ENCODE measurements around the gene SLC44A3. TPM values are rescaled to one million over a fixed set of nuclear protein-coding genes. Genes with fewer than 3 reads are reported as not detected.
"Not testable (repeated sequence)": the region's sequence is repeated elsewhere in the genome, so short reads cannot be mapped to it uniquely, and the experiment has no call there.

Gene SLC44A3
- total and polyA plus RNA-seq, 3 donors from 2014 or later, result 2.7 to 6.4 (median 3.4) TPM

- no peak for DNase-seq
- 85 to 91% methylated on average over 1 of the region's 1 CpG for WGBS, 2 donors
- H3K9me3 ChIP-seq, result no peaks in the 10 kb centered on the region
These were observed 12.3 kb downstream of the SLC44A3 start for GRCh38 chr1:94832446-94832845.

GRCh38 chr1:94832931-94833585, 12.9 kb downstream of the SLC44A3 start:
- 93 to 94% methylated on average over 5 to 6 of the region's 6 CpGs for WGBS, 2 donors
- intact Hi-C loops (cut with DNase I; ENCODE audit: low total_unique reads), result no loop called here
- TF ChIP-seq POLR2A (IDR thresholded peaks at IDR 0.05), result no peak
- TF ChIP-seq CTCF (IDR thresholded peaks at IDR 0.05), result no peak

More at GRCh38 chr1:94832446-94832845, 12.3 kb downstream of the SLC44A3 start:
- no peaks in the 10 kb centered on the region for H3K4me1 ChIP-seq
- no peak for TF ChIP-seq POLR2A (IDR thresholded peaks at IDR 0.05)
- no peak for TF ChIP-seq CTCF (IDR thresholded peaks at IDR 0.05)
- H3K36me3 ChIP-seq (ENCODE audit: low read depth, missing control alignments), result no peaks in the 10 kb centered on the region
- no peaks in the 10 kb centered on the region for H3K27me3 ChIP-seq
- no peak overlapping the region for H3K4me3 ChIP-seq
- intact Hi-C loops (cut with DNase I; ENCODE audit: low total_unique reads), result no loop called here
- no peak overlapping the region for H3K27ac ChIP-seq

GRCh38 chr1:94836891-94837290, 16.7 kb downstream of the SLC44A3 start:
- Histone ChIP-seq H3K4me3 (no peak overlapping the region), H3K27ac (no peak overlapping the region), H3K9me3 (no peaks in the 10 kb centered on the region), H3K4me1 (no peaks in the 10 kb centered on the region), H3K27me3 (no peaks in the 10 kb centered on the region), H3K36me3 (ENCODE audit: low read depth, missing control alignments) (no peaks in the 10 kb centered on the region)
- WGBS, 2 donors, result 91 to 95% methylated on average over 2 of the region's 2 CpGs
- TF ChIP-seq CTCF (IDR thresholded peaks at IDR 0.05), result no peak
- no peak for TF ChIP-seq POLR2A (IDR thresholded peaks at IDR 0.05)
- intact Hi-C loops (cut with DNase I; ENCODE audit: low total_unique reads), result no loop called here
- no peak for DNase-seq

More at GRCh38 chr1:94832931-94833585, 12.9 kb downstream of the SLC44A3 start:
- DNase-seq, result no peak
- no peaks in the 10 kb centered on the region for H3K9me3 ChIP-seq
- no peaks in the 10 kb centered on the region for H3K36me3 ChIP-seq (ENCODE audit: low read depth, missing control alignments)
- H3K4me3 ChIP-seq, result no peak overlapping the region
- no peak overlapping the region for H3K27ac ChIP-seq
- no peaks in the 10 kb centered on the region for H3K27me3 ChIP-seq
- H3K4me1 ChIP-seq, result no peaks in the 10 kb centered on the region

- H3K27ac ChIP-seq; H3K36me3 ChIP-seq (ENCODE audit: low read depth, missing control alignments); DNase-seq; H3K4me3 ChIP-seq; H3K27me3 ChIP-seq; H3K4me1 ChIP-seq; H3K9me3 ChIP-seq; intact Hi-C loops (cut with DNase I; ENCODE audit: low total_unique reads): not testable (repeated sequence)
- WGBS, 2 donors, result 94 to 95% methylated on average over 8 to 9 of the region's 9 CpGs
These were observed 20.2 kb downstream of the SLC44A3 start for GRCh38 chr1:94840381-94840780.

GRCh38 chr1:94840808-94841207, 20.7 kb downstream of the SLC44A3 start:
- no peaks in the 10 kb centered on the region for H3K9me3 ChIP-seq
- WGBS, 2 donors, result 91 to 98% methylated on average over 5 of the region's 5 CpGs
- TF ChIP-seq CTCF (IDR thresholded peaks at IDR 0.05), result no peak
- no peak for TF ChIP-seq POLR2A (IDR thresholded peaks at IDR 0.05)
- no peak overlapping the region for H3K4me3 ChIP-seq
- no peak overlapping the region for H3K27ac ChIP-seq
- no peaks in the 10 kb centered on the region for H3K36me3 ChIP-seq (ENCODE audit: low read depth, missing control alignments)
- H3K4me1 ChIP-seq, result no peaks in the 10 kb centered on the region
- intact Hi-C loops (cut with DNase I; ENCODE audit: low total_unique reads), result no loop called here
- DNase-seq, result no peak
- no peaks in the 10 kb centered on the region for H3K27me3 ChIP-seq
